Osteoblast (primary cell): Measurements from ENCODE around the gene AP2A1. TPM values are rescaled to one million over a fixed set of nuclear protein-coding genes. Genes with fewer than 3 reads are reported as not detected.

ENCODE experiments used
- DNase-seq: peaks from one replicate; pipeline ENCODE4 v3.0.0; 2011; ENCODE audit warnings: low spot score, mixed read lengths; ENCODE audit not compliant: insufficient read length; ENCODE audit errors: missing footprints
- H2AFZ ChIP-seq: 2 replicates; pipeline ENCODE4 v1.6.0; 2011; ENCODE audit warnings: mild to moderate bottlenecking, low read length
- H3K27ac ChIP-seq: 2 replicates; pipeline ENCODE4 v1.5.1; 2011; ENCODE audit warnings: mild to moderate bottlenecking, low read depth, low read length, moderate library complexity
- H3K27me3 ChIP-seq: 2 replicates; pipeline ENCODE4 v1.6.0; 2012; ENCODE audit warnings: mild to moderate bottlenecking, control low read depth, inconsistent platforms, low read length, moderate library complexity; ENCODE audit not compliant: insufficient read depth
- H3K36me3 ChIP-seq: 2 replicates; pipeline ENCODE4 v1.5.1; 2011; ENCODE audit warnings: mild to moderate bottlenecking, low read length, control low read depth, moderate library complexity; ENCODE audit not compliant: insufficient read depth
- H3K4me1 ChIP-seq: 2 replicates; pipeline ENCODE4 v1.5.1; 2011; ENCODE audit warnings: mild to moderate bottlenecking, low read length, control low read depth, moderate library complexity; ENCODE audit not compliant: insufficient read depth
- H3K4me2 ChIP-seq: 2 replicates; pipeline ENCODE4 v1.6.0; 2011; ENCODE audit warnings: mild to moderate bottlenecking, low read length; ENCODE audit not compliant: insufficient read depth
- H3K4me3 ChIP-seq: fragments of 200-600 bp; sonication (generic); 3 replicates; pipeline ENCODE4 v1.5.1; 2012; ENCODE audit warnings: mild to moderate bottlenecking, low read length, inconsistent platforms; ENCODE audit not compliant: insufficient read depth
- H3K79me2 ChIP-seq: 2 replicates; pipeline ENCODE4 v1.6.0; 2012; ENCODE audit warnings: mild to moderate bottlenecking, low read length, control low read depth, inconsistent platforms; ENCODE audit not compliant: insufficient read depth
- H3K9me3 ChIP-seq: 2 replicates; pipeline ENCODE4 v1.5.1; 2011; ENCODE audit warnings: low read depth, low read length, control low read depth
- H4K20me1 ChIP-seq: 2 replicates; pipeline ENCODE4 v1.6.0; 2012; ENCODE audit warnings: mild to moderate bottlenecking, low read length, control low read depth; ENCODE audit not compliant: insufficient read depth
- total RNA-seq: library from RNA; depleted of rRNA; stranded (reverse); fragments of >200 nt; gene quantifications from 2 replicates; pipeline ENCODE4 v1.2.3, GENCODE V29; 2012
- TF ChIP-seq, protein P1 (sequence below): IDR thresholded peaks from 2 replicates; pipeline ENCODE4 v1.5.1; 2011; ENCODE audit warnings: mild to moderate bottlenecking, low read depth, low read length, moderate library complexity; ENCODE audit errors: extremely low read depth

Gene AP2A1
- total RNA-seq, 1 donor = 98.1 TPM

- no peaks in the 10 kb centered on the region for H3K9me3 ChIP-seq
- H3K79me2 ChIP-seq = no peaks in the 10 kb centered on the region
- peak; percentile 11 for DNase-seq
- no peak overlapping the region for H2AFZ ChIP-seq
- no peak overlapping the region for H3K27ac ChIP-seq
- no peaks in the 10 kb centered on the region for H3K36me3 ChIP-seq
- no peak overlapping the region for H3K4me2 ChIP-seq
- TF ChIP-seq, protein P1, sequence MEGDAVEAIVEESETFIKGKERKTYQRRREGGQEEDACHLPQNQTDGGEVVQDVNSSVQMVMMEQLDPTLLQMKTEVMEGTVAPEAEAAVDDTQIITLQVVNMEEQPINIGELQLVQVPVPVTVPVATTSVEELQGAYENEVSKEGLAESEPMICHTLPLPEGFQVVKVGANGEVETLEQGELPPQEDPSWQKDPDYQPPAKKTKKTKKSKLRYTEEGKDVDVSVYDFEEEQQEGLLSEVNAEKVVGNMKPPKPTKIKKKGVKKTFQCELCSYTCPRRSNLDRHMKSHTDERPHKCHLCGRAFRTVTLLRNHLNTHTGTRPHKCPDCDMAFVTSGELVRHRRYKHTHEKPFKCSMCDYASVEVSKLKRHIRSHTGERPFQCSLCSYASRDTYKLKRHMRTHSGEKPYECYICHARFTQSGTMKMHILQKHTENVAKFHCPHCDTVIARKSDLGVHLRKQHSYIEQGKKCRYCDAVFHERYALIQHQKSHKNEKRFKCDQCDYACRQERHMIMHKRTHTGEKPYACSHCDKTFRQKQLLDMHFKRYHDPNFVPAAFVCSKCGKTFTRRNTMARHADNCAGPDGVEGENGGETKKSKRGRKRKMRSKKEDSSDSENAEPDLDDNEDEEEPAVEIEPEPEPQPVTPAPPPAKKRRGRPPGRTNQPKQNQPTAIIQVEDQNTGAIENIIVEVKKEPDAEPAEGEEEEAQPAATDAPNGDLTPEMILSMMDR = no peak
- no peaks in the 10 kb centered on the region for H3K4me1 ChIP-seq
- no peak overlapping the region for H3K4me3 ChIP-seq
- no peaks in the 10 kb centered on the region for H4K20me1 ChIP-seq
- H3K27me3 ChIP-seq = no peaks in the 10 kb centered on the region
Observed at GRCh38 chr19:49739933-49740332, 26.9 kb upstream of the AP2A1 start.

DNA sequence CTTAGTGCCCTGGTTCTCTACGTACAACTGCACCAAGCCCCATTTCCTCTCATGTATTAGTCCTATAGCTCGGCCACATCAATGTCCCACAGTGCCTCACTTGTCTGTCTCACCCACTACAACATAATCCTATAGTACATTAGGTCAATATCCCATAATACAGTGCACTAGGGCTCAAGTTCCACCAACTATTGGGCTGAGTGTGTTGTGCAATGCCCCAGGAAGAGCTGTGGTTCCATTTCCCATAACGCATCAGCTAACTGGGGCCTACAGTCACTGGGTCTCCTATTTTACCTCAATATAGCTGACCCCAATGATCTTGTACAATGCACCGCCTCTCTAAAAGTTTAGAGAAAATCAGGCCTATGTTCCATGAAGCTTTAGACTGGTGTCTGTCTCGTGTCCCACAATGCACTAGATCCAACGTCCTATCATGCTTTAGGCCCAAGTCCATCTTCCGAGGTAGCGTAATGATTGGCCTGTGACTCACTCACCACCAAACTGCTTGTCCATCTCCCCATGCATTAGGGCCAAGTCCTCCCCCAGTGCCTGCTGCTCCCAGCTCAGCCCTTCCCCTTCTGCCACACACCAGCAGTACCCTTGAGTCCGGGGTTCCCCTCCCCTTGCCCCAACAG is 25.5 kb upstream of the AP2A1 start:
- H3K4me3 ChIP-seq = no peak overlapping the region
- TF ChIP-seq, protein P1 = no peak
- H3K27ac ChIP-seq = no peak overlapping the region
- H3K4me1 ChIP-seq = no peaks in the 10 kb centered on the region
- H3K36me3 ChIP-seq = no peaks in the 10 kb centered on the region
- H3K79me2 ChIP-seq = no peaks in the 10 kb centered on the region
- H2AFZ ChIP-seq = peak overlapping the region; percentile 68
- no peaks in the 10 kb centered on the region for H4K20me1 ChIP-seq
- no peaks in the 10 kb centered on the region for H3K9me3 ChIP-seq
- H3K4me2 ChIP-seq = no peak overlapping the region
- peak; percentile 87 for DNase-seq
- H3K27me3 ChIP-seq = no peaks in the 10 kb centered on the region

GRCh38 chr19:49744946-49745381 is 21.8 kb upstream of the AP2A1 start:
- Histone ChIP-seq H4K20me1 (no peaks in the 10 kb centered on the region), H3K36me3 (no peaks in the 10 kb centered on the region), H3K27ac (no peak overlapping the region), H3K4me1 (peaks cover 8% of the 10 kb centered on the region), H3K4me3 (no peak overlapping the region), H3K9me3 (no peaks in the 10 kb centered on the region), H2AFZ (no peak overlapping the region), H3K27me3 (no peaks in the 10 kb centered on the region), H3K79me2 (no peaks in the 10 kb centered on the region), H3K4me2 (no peak overlapping the region)
- peak; percentile 61 for DNase-seq
- TF ChIP-seq, protein P1 = no peak

DNA sequence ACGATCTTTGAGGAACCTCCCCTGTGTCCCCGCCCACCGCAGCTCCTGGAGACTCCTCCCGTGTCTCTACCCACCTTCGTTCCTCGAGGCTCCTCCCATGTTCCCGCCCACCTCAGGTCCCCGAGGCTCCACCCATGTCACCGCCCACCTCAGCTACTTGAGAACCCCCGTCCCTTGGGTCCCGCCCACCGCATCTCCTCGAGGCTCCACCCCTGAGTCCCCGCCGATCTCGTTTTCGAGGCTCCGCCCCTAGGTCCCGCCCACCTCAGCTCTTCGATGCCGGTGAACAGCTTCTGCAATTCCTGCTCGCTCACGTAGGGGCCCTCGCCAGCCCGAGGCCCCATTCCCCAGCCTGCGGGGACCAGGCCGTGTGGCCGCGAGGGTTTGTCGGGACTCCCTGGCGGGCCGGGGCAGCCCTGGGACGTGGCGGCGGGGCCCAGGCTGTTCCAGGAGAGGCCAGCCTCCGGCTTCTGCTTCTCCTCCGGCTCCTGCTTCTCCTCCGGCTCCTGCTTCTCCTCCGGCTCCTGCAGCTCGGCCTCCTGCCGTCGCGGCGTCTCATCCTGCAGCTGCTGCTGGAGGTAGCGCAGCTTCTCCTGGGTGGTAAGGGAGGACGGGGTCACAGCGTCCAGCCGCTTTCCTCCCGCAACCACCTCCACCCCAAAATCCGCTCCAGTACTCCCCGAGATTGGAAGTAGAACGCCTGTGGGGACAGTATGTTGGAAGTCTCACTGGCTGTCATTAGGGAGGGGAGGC is 20.4 kb upstream of the AP2A1 start:
- no peak overlapping the region for H2AFZ ChIP-seq
- H3K79me2 ChIP-seq = no peaks in the 10 kb centered on the region
- DNase-seq = peak; percentile 68
- no peaks in the 10 kb centered on the region for H3K36me3 ChIP-seq
- H3K27ac ChIP-seq = no peak overlapping the region
- H4K20me1 ChIP-seq = no peaks in the 10 kb centered on the region
- H3K4me3 ChIP-seq = no peak overlapping the region
- H3K27me3 ChIP-seq = no peaks in the 10 kb centered on the region
- TF ChIP-seq, protein P1 = no peak
- H3K9me3 ChIP-seq = no peaks in the 10 kb centered on the region
- H3K4me1 ChIP-seq = peaks cover 12% of the 10 kb centered on the region
- no peak overlapping the region for H3K4me2 ChIP-seq
